GM21367 (cell line): ENCODE measurements around the gene COBL.

ENCODE experiments used
- ATAC-seq: cut with Tn5 transposase; IDR thresholded peaks from one replicate; pipeline ENCODE4 v1.9.1; 2021; ENCODE audit not compliant: unreplicated experiment

The COBL gene

GRCh38 chr7:51326656-51327286 lies 10.2 kb upstream of the COBL start:
- no peak for ATAC-seq

GRCh38 chr7:51325908-51326307 lies 9.3 kb upstream of the COBL start:
- ATAC-seq = no peak

GRCh38 chr7:51325261-51325676 lies 8.7 kb upstream of the COBL start:
- no peak for ATAC-seq

GRCh38 chr7:51324206-51324898 lies 7.7 kb upstream of the COBL start:
- ATAC-seq = no peak

GRCh38 chr7:51321961-51322515 lies 5.4 kb upstream of the COBL start:
- no peak for ATAC-seq

GRCh38 chr7:51318886-51319579 lies 2.4 kb upstream of the COBL start:
- ATAC-seq = no peak

GRCh38 chr7:51318001-51318400 lies 1.4 kb upstream of the COBL start:
- ATAC-seq = no peak

- ATAC-seq = no peak
Measured at GRCh38 chr7:51317582-51317910, 937 bp upstream of the COBL start.

- ATAC-seq = no peak
Measured at GRCh38 chr7:51316262-51316665, 345 bp downstream of the COBL start.

- ATAC-seq = no peak
Measured at GRCh38 chr7:51315393-51316261, 982 bp downstream of the COBL start.

- no peak for ATAC-seq
Measured at GRCh38 chr7:51314726-51315125, 1.9 kb downstream of the COBL start.

- ATAC-seq = no peak
Measured at GRCh38 chr7:51313738-51314425, 2.7 kb downstream of the COBL start.

GRCh38 chr7:51312951-51313737 lies 3.5 kb downstream of the COBL start:
- no peak for ATAC-seq

GRCh38 chr7:51311166-51311565 lies 5.4 kb downstream of the COBL start:
- ATAC-seq = no peak

GRCh38 chr7:51310131-51310583 lies 6.5 kb downstream of the COBL start:
- no peak for ATAC-seq

- ATAC-seq = no peak
Measured at GRCh38 chr7:51309361-51310130, 7.1 kb downstream of the COBL start.

- no peak for ATAC-seq
Measured at GRCh38 chr7:51308696-51309095, 7.9 kb downstream of the COBL start.

GRCh38 chr7:51308265-51308664 lies 8.3 kb downstream of the COBL start:
- ATAC-seq = no peak

- no peak for ATAC-seq
Measured at GRCh38 chr7:51307651-51308210, 8.9 kb downstream of the COBL start.
